GM10266 (cell line): Measurements from ENCODE around the gene TCAP.

Experiments used
- DNase-seq: peaks from one replicate; pipeline ENCODE4 v3.0.0; 2012; ENCODE audit errors: extremely low spot score
- CTCF ChIP-seq: IDR thresholded peaks from 2 replicates; pipeline ENCODE4 v1.5.1; 2012; ENCODE audit warnings: mild to moderate bottlenecking, low read depth; ENCODE audit not compliant: control insufficient read depth, insufficient read depth; ENCODE audit errors: missing control alignments

Gene TCAP

GRCh38 chr17:39636927-39637736 lies 28.0 kb upstream of the TCAP start, which contains the start of gene STARD3:
TSS of gene STARD3 (plus strand) at chr17:39637144. CDS start at chr17:39653532, 16,388 bp downstream.
- peak; percentile 95 for DNase-seq
- peak; percentile 23 for TF ChIP-seq CTCF

GRCh38 chr17:39638317-39638716 lies 26.8 kb upstream of the TCAP start:
- TF ChIP-seq CTCF: no peak
- no peak for DNase-seq

- no peak for DNase-seq
- TF ChIP-seq CTCF: no peak
Observed at GRCh38 chr17:39639043-39639442, 26.1 kb upstream of the TCAP start.

- no peak for TF ChIP-seq CTCF
- no peak for DNase-seq
Observed at GRCh38 chr17:39639566-39640458, 25.3 kb upstream of the TCAP start.

GRCh38 chr17:39640591-39641031 lies 24.5 kb upstream of the TCAP start:
- no peak for TF ChIP-seq CTCF
- no peak for DNase-seq

- no peak for TF ChIP-seq CTCF
- DNase-seq: no peak
Observed at GRCh38 chr17:39641097-39641496, 24.1 kb upstream of the TCAP start.
